Adrenal gland (tissue), 12 donors: ENCODE measurements around the gene CDH16. TPM values are rescaled to one million over a fixed set of nuclear protein-coding genes. Genes with fewer than 3 reads are reported as not detected.

Source experiments
- DNase-seq, 7 donors: peaks; one replicate each; pipeline ENCODE4 v3.0.0-alpha.2; 2019 to 2020
- H3K27ac ChIP-seq, 5 donors: fragments of 200-600 bp; sonication (generic) in 4 of 5; 1 replicate in 3 of 5; 2 replicates in 2 of 5; pipeline versions ENCODE4 v1.5.1 to v1.8.0; 2016 to 2020; ENCODE audit warnings: mild to moderate bottlenecking in 1 of 5
- H3K27me3 ChIP-seq: fragments of 200-600 bp; 2 replicates; pipeline ENCODE4 v1.8.0; 2021
- H3K36me3 ChIP-seq, 2 donors: fragments of 200-600 bp; replicated peaks in 1 of 2; 1 replicate in 1 of 2; 2 replicates in 1 of 2; pipeline versions ENCODE4 v1.5.1 to v1.8.0; 2018 to 2022
- H3K4me1 ChIP-seq, 2 donors: fragments of 200-600 bp; replicated peaks in 1 of 2; 1 replicate in 1 of 2; 2 replicates in 1 of 2; pipeline versions ENCODE4 v1.5.1 to v1.8.0; 2018 to 2021
- H3K4me3 ChIP-seq, 4 donors: fragments of 200-600 bp; sonication (generic) in 3 of 4; one replicate each; pipeline ENCODE4 v1.5.1; 2016 to 2018
- H3K9me3 ChIP-seq, 3 donors: fragments of 200-600 bp; sonication (generic) in 1 of 3; replicated peaks in 1 of 3; 1 replicate in 2 of 3; 2 replicates in 1 of 3; pipeline versions ENCODE4 v1.5.1 to v1.8.0; 2016 to 2021
- CTCF ChIP-seq, 6 experiments: fragments of 450-650 bp in 4 of 6; fragments of 200-600 bp in 2 of 6; sonication (generic) in 1 of 6; IDR thresholded peaks; 1 replicate in 5 of 6; 2 replicates in 1 of 6; pipeline versions ENCODE4 v1.5.1 to v1.8.0; 2016 to 2021; ENCODE audit warnings: antibody characterized with exemption in 6 of 6, mild to moderate bottlenecking in 2 of 6, moderate library complexity in 1 of 6
- POLR2A ChIP-seq, 2 donors: fragments of 450-650 bp; IDR thresholded peaks; one replicate each; pipeline ENCODE4 v1.6.1; 2017; ENCODE audit warnings: antibody characterized with exemption in 2 of 2, mild to moderate bottlenecking in 2 of 2, moderate library complexity in 1 of 2
- WGBS, 4 donors: extraction: QIAGEN DNeasy Blood & Tissue Kit in 2 of 4; methylation state at CpG; one replicate each; pipeline versions ENCODE4 v1.1.5 to v1.1.7; 2013 to 2017; 5-methylcytosine and 5-hydroxymethylcytosine counted together
- intact Hi-C, 2 donors: fragments of 100-400 bp; cut with DNase I; formaldehyde crosslinking; loops; one replicate each; pipeline versions ENCODE4 v1.14.1 to v1.15.0; 2022 to 2023
- polyA plus RNA-seq, 3 donors: library from polyadenylated mRNA; stranded (reverse); fragments of 200-250 nt in 2 of 3; fragments of 350-450 nt in 1 of 3; fragmentation: Illumina TruSeq in 1 of 3; extraction: RNeasy Lipid Tissue Mini Kit (QIAGEN cat#74804) in 1 of 3; gene quantifications; one replicate each; pipeline ENCODE4 v1.2.3, GENCODE V29; 2013 to 2014
- total RNA-seq, 9 donors: library from RNA; depleted of rRNA in 4 of 9; stranded (reverse); fragments of >200 nt in 4 of 9; fragments of 120-200 nt in 1 of 9; fragmentation: NEBNext Ultra II Directional in 1 of 9; extraction: Animal tissue kit (Norgen Biotek cat#: 25700) in 1 of 9; gene quantifications; one replicate each; pipeline versions ENCODE4 v1.1.0 to v1.2.4, GENCODE V29; 2013 to 2023
- donor health status: healthy with polysubstance abuse.
- donor health status: Bipolar disorder and iron deficiency.
- donor health status: DM: yes; HTN: yes; CAD: no.
- donor health status: DM: no; HTN: no; CAD: no.
- donor health status: DM: no; HTN: no; CAD: no.
- donor health status: DM: yes; HTN: yes; CAD: no.

The CDH16 gene
- total and polyA plus RNA-seq, 12 donors: 0.69 TPM; not detected in 11

GRCh38 chr16:66886321-66886720 is 32.4 kb downstream of the CDH16 start:
- no peak for DNase-seq
- Histone ChIP-seq H3K4me1 (peaks cover 2 to 18% of the 10 kb centered on the region in 2 donors), H3K4me3 (no peak overlapping the region), H3K36me3 (peaks cover 0 to 17% of the 10 kb centered on the region in 2 donors), H3K27me3 (no peaks in the 10 kb centered on the region), H3K27ac (no peak overlapping the region), H3K9me3 (no peaks in the 10 kb centered on the region)
- TF ChIP-seq CTCF (IDR thresholded peaks at IDR 0.05) (no peak), POLR2A (IDR thresholded peaks at IDR 0.05) (no peak)
- WGBS, 4 donors: 69 to 78% (median 73%) methylated on average over 2 of the region's 2 CpGs
- intact Hi-C loops: no loop called here

- H3K27me3 ChIP-seq: no peaks in the 10 kb centered on the region
- intact Hi-C loops: no loop called here
- no peak overlapping the region for H3K4me3 ChIP-seq
- H3K4me1 ChIP-seq: peaks cover 9 to 22% of the 10 kb centered on the region in 2 donors
- WGBS, 4 donors: 89 to 92% (median 89%) methylated on average over 12 of the region's 12 CpGs
- no peak for DNase-seq
- H3K36me3 ChIP-seq: peaks cover 0 to 17% of the 10 kb centered on the region in 2 donors
- TF ChIP-seq CTCF (IDR thresholded peaks at IDR 0.05): no peak
- TF ChIP-seq POLR2A (IDR thresholded peaks at IDR 0.05): no peak
- H3K27ac ChIP-seq: no peak overlapping the region
- H3K9me3 ChIP-seq: no peaks in the 10 kb centered on the region
Observed at GRCh38 chr16:66885491-66885890, 33.2 kb downstream of the CDH16 start.

- no peak for DNase-seq
Observed at GRCh38 chr16:66882702-66883101, 36.0 kb downstream of the CDH16 start.

GRCh38 chr16:66881964-66882508 is 36.6 kb downstream of the CDH16 start:
- H3K4me3 ChIP-seq: peak overlapping the region in 1 of 4 donors; percentile 22
- TF ChIP-seq POLR2A (IDR thresholded peaks at IDR 0.05) (no peak), CTCF (IDR thresholded peaks at IDR 0.05) (no peak)

More at GRCh38 chr16:66882702-66883101, 36.0 kb downstream of the CDH16 start:
- H3K27ac ChIP-seq: no peak overlapping the region
- peaks cover 0 to 17% of the 10 kb centered on the region in 2 donors for H3K36me3 ChIP-seq
- H3K4me1 ChIP-seq: peaks cover 13 to 14% of the 10 kb centered on the region in 2 donors
- no peak for TF ChIP-seq POLR2A (IDR thresholded peaks at IDR 0.05)
- TF ChIP-seq CTCF (IDR thresholded peaks at IDR 0.05): no peak
- no peak overlapping the region for H3K4me3 ChIP-seq
- no peaks in the 10 kb centered on the region for H3K27me3 ChIP-seq
- intact Hi-C loops: no loop called here
- 94 to 98% (median 96%) methylated on average over 3 of the region's 3 CpGs for WGBS, 4 donors
- no peaks in the 10 kb centered on the region for H3K9me3 ChIP-seq

More at GRCh38 chr16:66881964-66882508, 36.6 kb downstream of the CDH16 start:
- WGBS, 4 donors: 81 to 92% (median 89%) methylated on average over 8 of the region's 8 CpGs
- DNase-seq: no peak
- Histone ChIP-seq H3K9me3 (no peaks in the 10 kb centered on the region), H3K4me1 (peaks cover 13 to 14% of the 10 kb centered on the region in 2 donors), H3K27me3 (no peaks in the 10 kb centered on the region), H3K27ac (no peak overlapping the region), H3K36me3 (peaks cover 0 to 17% of the 10 kb centered on the region in 2 donors)
- intact Hi-C loops: no loop called here
